Right lobe of liver (tissue), 4 donors: Measurements from ENCODE around the gene KRTAP4-2.

Experiments
- POLR2A ChIP-seq: fragments of 450-650 bp; IDR thresholded peaks from one replicate; pipeline ENCODE4 v1.6.1; 2017; ENCODE audit warnings: antibody characterized with exemption, mild to moderate bottlenecking
- TF ChIP-seq, protein P1 (sequence below), 4 donors: fragments of 200-600 bp in 3 of 4; fragments of 450-650 bp in 1 of 4; IDR thresholded peaks; one replicate each; pipeline versions ENCODE4 v1.5.1 to v1.8.0; 2016 to 2022; ENCODE audit warnings: antibody characterized with exemption in 4 of 4, mild to moderate bottlenecking in 2 of 4
- donor health status: DM: no; HTN: no; CAD: no.
- donor health status: DM: no; HTN: no; CAD: no.
- donor health status: DM: no; HTN: yes; CAD: no.

DNA sequence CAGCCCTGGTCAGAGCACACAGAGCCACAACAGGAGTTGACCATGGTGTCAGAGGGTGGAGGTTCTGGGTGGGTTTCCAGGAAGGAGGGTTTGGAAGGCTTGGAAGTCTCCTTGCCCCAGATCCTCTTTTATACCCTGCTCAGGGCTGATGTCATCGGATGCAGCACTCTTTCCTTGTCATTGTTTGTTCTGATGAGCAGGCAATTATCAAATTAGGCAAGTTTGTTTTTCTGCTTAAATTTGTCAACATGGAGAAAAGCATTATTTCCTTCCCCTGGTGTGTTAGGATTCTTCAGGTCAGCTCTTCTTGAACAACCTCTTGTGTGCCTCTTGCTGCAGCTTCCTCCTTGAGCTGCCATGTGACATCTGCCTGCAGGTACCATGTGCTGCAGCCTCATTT is 17.4 kb downstream of the KRTAP4-2 start, which contains the start of gene KRTAP4-4:
- TF ChIP-seq, protein P1, sequence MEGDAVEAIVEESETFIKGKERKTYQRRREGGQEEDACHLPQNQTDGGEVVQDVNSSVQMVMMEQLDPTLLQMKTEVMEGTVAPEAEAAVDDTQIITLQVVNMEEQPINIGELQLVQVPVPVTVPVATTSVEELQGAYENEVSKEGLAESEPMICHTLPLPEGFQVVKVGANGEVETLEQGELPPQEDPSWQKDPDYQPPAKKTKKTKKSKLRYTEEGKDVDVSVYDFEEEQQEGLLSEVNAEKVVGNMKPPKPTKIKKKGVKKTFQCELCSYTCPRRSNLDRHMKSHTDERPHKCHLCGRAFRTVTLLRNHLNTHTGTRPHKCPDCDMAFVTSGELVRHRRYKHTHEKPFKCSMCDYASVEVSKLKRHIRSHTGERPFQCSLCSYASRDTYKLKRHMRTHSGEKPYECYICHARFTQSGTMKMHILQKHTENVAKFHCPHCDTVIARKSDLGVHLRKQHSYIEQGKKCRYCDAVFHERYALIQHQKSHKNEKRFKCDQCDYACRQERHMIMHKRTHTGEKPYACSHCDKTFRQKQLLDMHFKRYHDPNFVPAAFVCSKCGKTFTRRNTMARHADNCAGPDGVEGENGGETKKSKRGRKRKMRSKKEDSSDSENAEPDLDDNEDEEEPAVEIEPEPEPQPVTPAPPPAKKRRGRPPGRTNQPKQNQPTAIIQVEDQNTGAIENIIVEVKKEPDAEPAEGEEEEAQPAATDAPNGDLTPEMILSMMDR (IDR thresholded peaks at IDR 0.05) = no peak
- no peak for TF ChIP-seq POLR2A
